SK-N-SH (cell line): ENCODE results near the gene SLC13A3.

Experiments
- CHD2 ChIP-seq: fragments of 150-350 bp; IDR thresholded peaks from 2 replicates; pipeline ENCODE4 v1.6.1; 2018; ENCODE audit warnings: low read length; ENCODE audit not compliant: partially characterized antibody
- EP300 ChIP-seq, 2 experiments: IDR thresholded peaks; 2 replicates each; pipeline versions ENCODE4 v1.4.0 to v1.6.1; 2012; ENCODE audit warnings: borderline replicate concordance in 1 of 2, low read depth in 1 of 2, low read length in 1 of 2
- GATA2 ChIP-seq: sonication (generic); formaldehyde crosslinking; IDR thresholded peaks from 2 replicates; pipeline ENCODE4 v1.5.0; 2020; ENCODE audit warnings: mild to moderate bottlenecking, missing genetic modification reagents
- JUND ChIP-seq: IDR thresholded peaks from 2 replicates; pipeline ENCODE4 v1.4.0; 2012
- NFIC ChIP-seq: IDR thresholded peaks from 2 replicates; pipeline ENCODE4 v1.4.0; 2012; ENCODE audit warnings: borderline replicate concordance
- TF ChIP-seq, protein P1 (sequence below): fragments of 200-600 bp; sonication (generic); IDR thresholded peaks from 2 replicates; pipeline ENCODE4 v1.6.1; 2017; ENCODE audit warnings: antibody characterized with exemption, mild to moderate bottlenecking, moderate library complexity
- TF ChIP-seq, protein P2 (sequence below): IDR thresholded peaks from 2 replicates; pipeline ENCODE4 v1.4.0; 2012; ENCODE audit warnings: low read depth

DNA sequence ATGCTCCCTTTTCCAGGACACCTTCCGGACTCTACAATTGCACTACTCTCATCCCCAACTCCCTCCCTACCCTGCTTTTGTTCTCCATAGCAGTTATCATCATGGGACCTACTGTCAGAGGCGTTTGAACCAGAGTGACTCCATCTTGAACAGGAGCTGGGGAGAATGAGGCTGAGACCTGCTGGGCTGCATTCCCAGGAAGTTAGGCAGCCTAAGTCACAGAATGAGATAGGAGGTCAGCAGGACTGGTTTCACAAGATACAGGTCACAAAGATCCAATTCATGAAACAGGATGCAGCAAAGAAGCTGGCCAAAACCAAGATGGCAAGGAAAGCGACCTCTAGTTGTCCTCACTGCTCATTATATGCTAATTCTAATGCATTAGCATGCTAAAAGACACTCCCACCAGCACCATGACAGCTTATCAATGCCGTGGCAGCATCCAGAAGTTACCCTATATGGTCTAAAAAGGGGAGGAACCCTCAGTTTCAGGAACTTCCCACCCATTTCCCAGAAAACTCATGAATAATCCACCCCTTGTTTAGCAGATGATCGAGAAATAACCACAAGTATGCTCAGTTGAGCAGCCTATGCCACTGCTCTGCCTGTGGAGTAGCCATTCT lies 15.6 kb downstream of the SLC13A3 start:
- TF ChIP-seq, protein P1, sequence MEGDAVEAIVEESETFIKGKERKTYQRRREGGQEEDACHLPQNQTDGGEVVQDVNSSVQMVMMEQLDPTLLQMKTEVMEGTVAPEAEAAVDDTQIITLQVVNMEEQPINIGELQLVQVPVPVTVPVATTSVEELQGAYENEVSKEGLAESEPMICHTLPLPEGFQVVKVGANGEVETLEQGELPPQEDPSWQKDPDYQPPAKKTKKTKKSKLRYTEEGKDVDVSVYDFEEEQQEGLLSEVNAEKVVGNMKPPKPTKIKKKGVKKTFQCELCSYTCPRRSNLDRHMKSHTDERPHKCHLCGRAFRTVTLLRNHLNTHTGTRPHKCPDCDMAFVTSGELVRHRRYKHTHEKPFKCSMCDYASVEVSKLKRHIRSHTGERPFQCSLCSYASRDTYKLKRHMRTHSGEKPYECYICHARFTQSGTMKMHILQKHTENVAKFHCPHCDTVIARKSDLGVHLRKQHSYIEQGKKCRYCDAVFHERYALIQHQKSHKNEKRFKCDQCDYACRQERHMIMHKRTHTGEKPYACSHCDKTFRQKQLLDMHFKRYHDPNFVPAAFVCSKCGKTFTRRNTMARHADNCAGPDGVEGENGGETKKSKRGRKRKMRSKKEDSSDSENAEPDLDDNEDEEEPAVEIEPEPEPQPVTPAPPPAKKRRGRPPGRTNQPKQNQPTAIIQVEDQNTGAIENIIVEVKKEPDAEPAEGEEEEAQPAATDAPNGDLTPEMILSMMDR, result no peak
- no peak for TF ChIP-seq JUND
- no peak for TF ChIP-seq CHD2
- no peak for TF ChIP-seq NFIC
- TF ChIP-seq EP300 (IDR thresholded peaks at IDR 0.05; ENCODE audit: borderline replicate concordance in 1 of 2, low read depth in 1 of 2, low read length in 1 of 2), result no peak
- TF ChIP-seq, protein P2, sequence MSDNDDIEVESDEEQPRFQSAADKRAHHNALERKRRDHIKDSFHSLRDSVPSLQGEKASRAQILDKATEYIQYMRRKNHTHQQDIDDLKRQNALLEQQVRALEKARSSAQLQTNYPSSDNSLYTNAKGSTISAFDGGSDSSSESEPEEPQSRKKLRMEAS, result no peak
- no peak for TF ChIP-seq GATA2 (CRISPR knock-in tag)
